PC-3 (cell line): Measurements from ENCODE around the gene KLHL36. TPM values are rescaled to one million over a fixed set of nuclear protein-coding genes. Genes with fewer than 3 reads are reported as not detected.

Source experiments
- ATAC-seq: fragments of 200-7000 bp; cut with Tn5 transposase; 2 replicates; pipeline ENCODE4 v1.9.1; 2020; ENCODE audit warnings: mild to moderate bottlenecking, moderate library complexity
- BruUV-seq: library from RNA; stranded (reverse); fragments of 400-500 nt; replicated peaks from 2 replicates; lab custom pipeline; 2021; lab: Mats Ljungman, UMichigan
- CTCF ChIA-PET: fragments of 300-600 bp; sonication (Branson Sonifier 250); formaldehyde crosslinking; loops from one replicate; lab custom pipeline; 2022; ENCODE audit warnings: antibody characterized with exemption; lab: Charles Lee
- POLR2A ChIA-PET: fragments of 300-600 bp; sonication (Branson Sonifier 250); formaldehyde crosslinking; loops from one replicate; lab custom pipeline; 2022; ENCODE audit warnings: antibody characterized with exemption; ENCODE audit not compliant: unreplicated experiment; lab: Charles Lee
- DNase-seq: peaks from one replicate; pipeline ENCODE4 v3.0.0-alpha.2; 2015
- H2AFZ ChIP-seq: fragments of 300-600 bp; sonication (generic); 2 replicates; pipeline ENCODE4 v1.6.0; 2016; ENCODE audit warnings: antibody characterized with exemption, low read length
- H3F3A ChIP-seq: fragments of 300-600 bp; sonication (generic); one replicate; pipeline ENCODE4 v1.6.0; 2017; ENCODE audit warnings: antibody characterized with exemption, low read length, control low read depth, mild to moderate bottlenecking; ENCODE audit not compliant: unreplicated experiment
- H3K27ac ChIP-seq: fragments of 300-600 bp; sonication (generic); 2 replicates; pipeline ENCODE4 v1.5.1; 2016; ENCODE audit warnings: mild to moderate bottlenecking, low read length
- H3K27me3 ChIP-seq: fragments of 300-600 bp; sonication (generic); 2 replicates; pipeline ENCODE4 v1.6.1; 2016; ENCODE audit warnings: low read length, mixed read lengths
- H3K36me3 ChIP-seq: fragments of 300-600 bp; sonication (generic); 2 replicates; pipeline ENCODE4 v1.6.1; 2016; ENCODE audit warnings: low read depth, mixed run types, low read length, mixed read lengths
- H3K4me1 ChIP-seq: fragments of 300-600 bp; sonication (generic); 2 replicates; pipeline ENCODE4 v1.5.1; 2016; ENCODE audit warnings: low read length; ENCODE audit not compliant: insufficient read depth
- H3K4me2 ChIP-seq: fragments of 300-600 bp; sonication (generic); 2 replicates; pipeline ENCODE4 v1.6.0; 2016; ENCODE audit warnings: low read length
- H3K4me3 ChIP-seq: fragments of 300-600 bp; sonication (generic); 2 replicates; pipeline ENCODE4 v1.5.1; 2016; ENCODE audit warnings: mild to moderate bottlenecking, low read length, mixed read lengths
- H3K79me2 ChIP-seq: fragments of 300-600 bp; sonication (generic); 2 replicates; pipeline ENCODE4 v1.6.1; 2017; ENCODE audit warnings: low read length, mixed read lengths
- H3K9ac ChIP-seq: fragments of 300-600 bp; sonication (generic); 2 replicates; pipeline ENCODE4 v1.6.0; 2016; ENCODE audit warnings: mild to moderate bottlenecking, low read length
- H3K9me2 ChIP-seq: fragments of 300-600 bp; sonication (generic); replicated peaks from 2 replicates; pipeline ENCODE4 v1.6.1; 2016; ENCODE audit warnings: mixed run types, low read length, mixed read lengths
- H3K9me3 ChIP-seq: fragments of 300-600 bp; sonication (generic); 2 replicates; pipeline ENCODE4 v1.6.1; 2016; ENCODE audit warnings: low read length, mixed read lengths
- H4K20me1 ChIP-seq: fragments of 300-600 bp; sonication (generic); 2 replicates; pipeline ENCODE4 v1.6.1; 2016; ENCODE audit warnings: low read length, mixed read lengths
- EZH2 ChIP-seq: fragments of 300-600 bp; sonication (generic); IDR thresholded peaks from one replicate; pipeline ENCODE4 v1.6.1; 2017; ENCODE audit warnings: antibody characterized with exemption, mild to moderate bottlenecking, low read length; ENCODE audit not compliant: unreplicated experiment
- EZH2phosphoT487 ChIP-seq: fragments of 300-600 bp; sonication (generic); IDR thresholded peaks from 2 replicates; pipeline ENCODE4 v1.6.1; 2018; ENCODE audit warnings: mild to moderate bottlenecking, antibody characterized with exemption, low read length, borderline replicate concordance
- intact Hi-C: fragments of 100-400 bp; cut with micrococcal nuclease; formaldehyde crosslinking; loops from 2 replicates; pipeline ENCODE4 v1.9.0; 2023
- total RNA-seq: library from RNA; depleted of rRNA; stranded (reverse); fragments of >200 nt; gene quantifications from 2 replicates; pipeline ENCODE4 v1.2.3, GENCODE V29; 2014
- TF ChIP-seq, protein P1 (sequence below): fragments of 300-600 bp; sonication (generic); conservative IDR thresholded peaks from 2 replicates; pipeline ENCODE4 v1.5.1; 2017; ENCODE audit warnings: antibody characterized with exemption, low read depth, mild to moderate bottlenecking, low read length

Gene KLHL36
- total RNA-seq, 1 experiment from 2014 or later, result 33.8 TPM

DNA sequence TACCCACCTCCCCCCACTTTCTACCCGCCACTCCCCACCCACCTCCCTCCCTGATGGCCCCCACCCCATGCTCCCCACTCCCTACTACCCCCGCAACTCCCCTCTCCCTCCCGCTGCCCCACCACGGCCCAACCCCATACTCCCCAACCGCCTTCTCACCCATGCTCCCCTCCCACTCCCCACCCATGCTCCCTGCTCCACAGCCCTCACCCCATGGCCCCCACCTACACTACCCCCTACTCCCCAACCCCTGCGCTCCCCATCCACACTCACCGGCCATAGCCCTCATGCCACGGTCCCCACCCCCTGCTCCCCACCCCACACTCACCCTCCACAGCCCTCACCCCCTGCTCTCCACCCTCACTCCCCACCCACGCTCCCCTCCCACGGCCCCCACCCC lies 44.4 kb upstream of the KLHL36 start:
- CTCF ChIA-PET, result no interaction called here
- H3K79me2 ChIP-seq, result peaks cover 97% of the 10 kb centered on the region

DNA sequence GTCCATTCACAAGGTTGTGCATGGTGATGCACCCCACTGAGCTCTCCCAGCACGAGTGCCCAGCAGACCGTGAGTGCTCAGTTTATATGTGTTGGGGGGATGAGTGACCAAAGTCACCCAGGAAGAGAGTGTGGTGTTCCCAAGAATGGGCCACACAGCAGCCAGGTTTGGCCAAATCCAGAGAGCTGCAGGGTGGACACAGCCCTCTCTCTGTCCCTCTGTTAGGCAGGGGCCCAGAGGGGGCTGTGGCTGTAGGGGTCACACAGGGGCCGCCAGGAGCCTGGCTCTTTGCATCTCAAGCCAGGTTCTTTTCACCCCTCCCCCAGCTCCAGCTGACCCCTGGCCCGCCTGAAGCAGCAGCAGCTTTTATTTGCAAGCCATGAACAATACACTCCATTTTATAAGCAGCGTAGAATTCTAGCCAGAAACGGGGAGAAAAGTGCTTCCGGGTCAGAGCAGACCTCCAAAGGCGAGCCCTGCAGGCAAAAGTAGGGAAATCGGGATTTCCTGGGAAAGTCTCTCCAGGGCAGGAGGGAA lies 43.8 kb upstream of the KLHL36 start:
- Histone ChIP-seq H3F3A (no peaks in the 10 kb centered on the region), H3K79me2 (peaks cover 97% of the 10 kb centered on the region), H3K36me3 (peaks cover 40% of the 10 kb centered on the region; the same call in 1 of the 2 replicates), H3K9ac (no peak overlapping the region), H3K27ac (no peak overlapping the region), H2AFZ (no peak overlapping the region), H3K9me3 (no peaks in the 10 kb centered on the region), H3K4me3 (no peak overlapping the region), H3K27me3 (no peaks in the 10 kb centered on the region), H3K4me1 (peaks cover 22% of the 10 kb centered on the region), H4K20me1 (peaks cover 54% of the 10 kb centered on the region), H3K4me2 (no peak overlapping the region), H3K9me2 (no peaks in the 10 kb centered on the region)
- DNase-seq (no peak), ATAC-seq (no peak)
- intact Hi-C loops, result no loop called here
- CTCF ChIA-PET, result no interaction called here
- BruUV-seq, result no TSS peak
- POLR2A ChIA-PET, result no interaction called here
- TF ChIP-seq EZH2, result no peak
- TF ChIP-seq, protein P1, sequence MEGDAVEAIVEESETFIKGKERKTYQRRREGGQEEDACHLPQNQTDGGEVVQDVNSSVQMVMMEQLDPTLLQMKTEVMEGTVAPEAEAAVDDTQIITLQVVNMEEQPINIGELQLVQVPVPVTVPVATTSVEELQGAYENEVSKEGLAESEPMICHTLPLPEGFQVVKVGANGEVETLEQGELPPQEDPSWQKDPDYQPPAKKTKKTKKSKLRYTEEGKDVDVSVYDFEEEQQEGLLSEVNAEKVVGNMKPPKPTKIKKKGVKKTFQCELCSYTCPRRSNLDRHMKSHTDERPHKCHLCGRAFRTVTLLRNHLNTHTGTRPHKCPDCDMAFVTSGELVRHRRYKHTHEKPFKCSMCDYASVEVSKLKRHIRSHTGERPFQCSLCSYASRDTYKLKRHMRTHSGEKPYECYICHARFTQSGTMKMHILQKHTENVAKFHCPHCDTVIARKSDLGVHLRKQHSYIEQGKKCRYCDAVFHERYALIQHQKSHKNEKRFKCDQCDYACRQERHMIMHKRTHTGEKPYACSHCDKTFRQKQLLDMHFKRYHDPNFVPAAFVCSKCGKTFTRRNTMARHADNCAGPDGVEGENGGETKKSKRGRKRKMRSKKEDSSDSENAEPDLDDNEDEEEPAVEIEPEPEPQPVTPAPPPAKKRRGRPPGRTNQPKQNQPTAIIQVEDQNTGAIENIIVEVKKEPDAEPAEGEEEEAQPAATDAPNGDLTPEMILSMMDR, result no peak
- TF ChIP-seq EZH2phosphoT487, result no peak

More for the DNA sequence above, 44.4 kb upstream of the KLHL36 start:
- Histone ChIP-seq H2AFZ (no peak overlapping the region), H3K9me2 (no peaks in the 10 kb centered on the region), H3K9ac (no peak overlapping the region), H3K36me3 (peaks cover 45% of the 10 kb centered on the region; the same call in 1 of the 2 replicates), H3K9me3 (no peaks in the 10 kb centered on the region), H4K20me1 (peaks cover 60% of the 10 kb centered on the region), H3F3A (no peaks in the 10 kb centered on the region), H3K4me3 (no peak overlapping the region), H3K4me1 (peaks cover 22% of the 10 kb centered on the region), H3K27ac (no peak overlapping the region), H3K4me2 (no peak overlapping the region), H3K27me3 (no peaks in the 10 kb centered on the region)
- POLR2A ChIA-PET, result no interaction called here
- DNase-seq (no peak), ATAC-seq (no peak)
- no TSS peak for BruUV-seq
- intact Hi-C loops, result loop anchor here (2.0 kb wide), 1 partner anchor 15 kb away; the partner anchor contains the start of gene COTL1
- TF ChIP-seq EZH2phosphoT487, result no peak
- no peak for TF ChIP-seq EZH2
- TF ChIP-seq, protein P1, result no peak

DNA sequence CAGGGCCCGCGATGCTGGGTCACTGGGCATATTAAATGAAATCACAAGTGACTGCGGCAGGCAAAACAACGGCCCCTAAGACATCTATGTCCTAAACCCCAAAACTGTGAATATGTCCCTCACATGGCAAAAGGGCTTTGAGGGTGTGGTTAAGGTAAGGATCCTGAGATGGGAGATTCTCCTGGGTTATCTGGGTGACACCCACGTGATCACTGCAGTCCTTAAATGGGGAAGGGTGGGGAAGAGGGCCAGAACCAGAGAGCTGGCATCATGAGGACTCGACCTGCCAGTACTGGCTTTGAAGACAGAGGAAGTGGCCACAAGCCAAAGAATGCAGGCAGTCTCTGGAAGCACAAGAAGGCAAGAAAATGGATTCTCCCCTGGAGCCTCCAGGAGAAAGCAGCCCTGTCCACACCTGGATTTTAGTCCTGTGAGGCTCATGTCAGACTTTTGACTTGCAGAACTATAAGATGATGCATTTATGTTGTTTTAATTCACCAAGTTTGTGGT lies 42.9 kb upstream of the KLHL36 start:
- H3K4me2 ChIP-seq, result no peak overlapping the region
- H2AFZ ChIP-seq, result no peak overlapping the region
- CTCF ChIA-PET, result no interaction called here
- DNase-seq, result no peak
- H3K9me2 ChIP-seq, result no peaks in the 10 kb centered on the region
- H3K9ac ChIP-seq, result no peak overlapping the region
- no peaks in the 10 kb centered on the region for H3K27me3 ChIP-seq
- BruUV-seq, result no TSS peak
- no peaks in the 10 kb centered on the region for H3K9me3 ChIP-seq
- POLR2A ChIA-PET, result no interaction called here
- H3K4me3 ChIP-seq, result no peak overlapping the region
- intact Hi-C loops, result no loop called here
- no peak overlapping the region for H3K27ac ChIP-seq
- TF ChIP-seq, protein P1, result no peak
- TF ChIP-seq EZH2 (no peak), EZH2phosphoT487 (no peak)
- H3K4me1 ChIP-seq, result peaks cover 22% of the 10 kb centered on the region
- no peak for ATAC-seq
- peaks cover 52% of the 10 kb centered on the region for H4K20me1 ChIP-seq
- H3F3A ChIP-seq, result no peaks in the 10 kb centered on the region
- peaks cover 40% of the 10 kb centered on the region; the same call in 1 of the 2 replicates for H3K36me3 ChIP-seq
- H3K79me2 ChIP-seq, result peaks cover 97% of the 10 kb centered on the region
